ENCODE results near the gene PPOX.

Gene PPOX

GRCh38 chr1:161165742-161166668 lies at the start of gene PPOX:
TSS of gene PPOX (plus strand) at chr1:161166426. CDS start at chr1:161166848, 422 bp downstream.
- peaks cover 20% of the 10 kb centered on the region for H3K4me1 ChIP-seq (ENCODE audit: control insufficient read depth, insufficient read depth, low read length)
- H3K27me3 ChIP-seq (ENCODE audit: control insufficient read depth, insufficient read depth, low read length): no peaks in the 10 kb centered on the region
- peaks cover 7% of the 10 kb centered on the region for H3K36me3 ChIP-seq (ENCODE audit: control insufficient read depth, insufficient read depth, low read length)
- peak within 1 kb of the TSS; percentile 43 for H3K4me3 ChIP-seq (ENCODE audit: low read length)
- H3K9ac ChIP-seq (ENCODE audit: low read length): peak within 1 kb of the TSS; percentile 81
- H3K9me3 ChIP-seq (ENCODE audit: control insufficient read depth, low read length): no peaks in the 10 kb centered on the region

DNA sequence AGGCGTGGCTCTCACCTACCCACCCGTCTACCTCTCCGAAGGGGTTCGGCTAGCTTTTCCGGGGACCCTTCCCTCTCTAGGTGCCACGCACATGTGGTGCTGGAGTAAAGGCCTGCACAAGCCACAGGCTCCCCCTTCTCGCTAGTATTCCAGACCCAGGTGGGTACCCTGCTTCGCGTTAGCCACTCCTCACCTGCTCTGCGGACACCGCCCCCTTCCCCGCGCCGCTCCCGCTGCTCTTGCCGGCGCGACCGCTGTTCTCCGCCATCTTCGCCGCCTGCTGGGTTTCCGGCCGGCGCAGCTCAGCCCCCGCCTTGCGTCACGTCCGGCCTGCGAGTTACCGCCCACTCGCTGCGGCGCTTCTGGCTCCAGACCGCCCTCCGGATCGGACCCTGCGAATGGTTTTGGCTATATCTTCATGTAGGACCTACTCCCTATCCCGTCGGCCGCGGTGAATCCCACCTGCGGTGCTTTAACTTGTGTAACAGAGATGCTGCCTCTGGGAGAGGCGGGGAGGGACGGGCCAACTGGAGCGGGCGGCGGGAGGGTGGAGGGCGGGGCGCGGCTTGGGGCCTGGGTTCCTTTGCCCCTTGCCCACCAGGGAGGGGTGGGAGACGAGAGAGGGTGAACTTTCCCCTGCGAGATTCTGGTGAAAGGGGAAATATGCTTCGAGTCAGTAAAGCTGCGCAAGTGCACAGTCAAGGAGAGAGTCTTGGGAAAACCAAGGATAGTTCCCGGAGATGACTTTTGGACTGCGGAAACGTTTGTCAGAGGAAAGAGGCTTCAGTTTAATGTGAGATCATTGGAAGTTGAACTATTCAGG lies 48.3 kb upstream of the PPOX start, which contains the start of the genes NIT1 and PFDN2:
Gene NIT1 (plus strand): TSS at position 347 of the 823 bp plus-strand sequence. CDS start 72 bp downstream, at position 419.
Gene PFDN2 (minus strand): TSS at position 279 of the 823 bp plus-strand sequence. CDS start 11 bp downstream, at position 268.
- Histone ChIP-seq H3K4me1 (ENCODE audit: control insufficient read depth, insufficient read depth, low read length) (peaks cover 26% of the 10 kb centered on the region), H3K36me3 (ENCODE audit: control insufficient read depth, insufficient read depth, low read length) (no peaks in the 10 kb centered on the region), H3K9me3 (ENCODE audit: control insufficient read depth, low read length) (no peaks in the 10 kb centered on the region)

GRCh38 chr1:161119092-161119903 lies 46.9 kb upstream of the PPOX start:
- peak overlapping the region; percentile 91 for H3K9ac ChIP-seq (ENCODE audit: low read length)
- H3K4me1 ChIP-seq (ENCODE audit: control insufficient read depth, insufficient read depth, low read length): peaks cover 26% of the 10 kb centered on the region
- no peaks in the 10 kb centered on the region for H3K36me3 ChIP-seq (ENCODE audit: control insufficient read depth, insufficient read depth, low read length)

More for the DNA sequence above, 48.3 kb upstream of the PPOX start, which contains the start of the genes NIT1 and PFDN2:
- Histone ChIP-seq H3K27me3 (ENCODE audit: control insufficient read depth, insufficient read depth, low read length) (no peaks in the 10 kb centered on the region), H3K4me3 (ENCODE audit: low read length) (peak within 1 kb of the TSS; percentile 92), H3K9ac (ENCODE audit: low read length) (peak within 1 kb of the TSS; percentile 91)

DNA sequence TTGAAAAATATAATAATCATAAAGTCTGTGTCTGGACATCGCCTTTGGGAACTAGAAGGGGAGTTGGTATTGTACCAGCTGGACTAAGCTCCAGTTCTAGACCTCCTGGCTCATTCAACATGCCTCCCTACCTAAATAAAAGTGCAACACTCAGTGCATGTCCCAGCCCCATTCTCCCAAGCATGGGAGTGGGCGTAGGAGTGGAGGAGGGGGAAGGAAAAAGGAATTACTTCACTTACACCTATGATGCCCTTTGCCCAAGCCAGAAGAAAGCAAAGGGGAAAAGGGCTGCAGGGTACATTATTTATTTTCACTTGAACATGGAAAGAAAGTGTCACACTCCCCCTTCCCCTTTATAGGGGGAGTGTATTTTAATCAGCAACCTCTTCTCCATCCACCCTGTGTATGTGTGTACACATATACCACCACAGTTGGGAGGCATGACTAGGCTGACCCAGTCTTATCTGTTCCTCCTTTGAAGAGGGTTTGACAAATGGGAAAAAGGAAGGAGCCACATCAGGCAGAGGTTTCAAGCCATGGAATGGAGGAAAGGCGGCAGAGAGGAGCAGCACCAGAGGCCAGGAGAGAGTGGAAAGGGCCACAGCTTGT lies 45.1 kb upstream of the PPOX start:
- Histone ChIP-seq H3K9ac (ENCODE audit: low read length) (no peak overlapping the region), H3K4me1 (ENCODE audit: control insufficient read depth, insufficient read depth, low read length) (peaks cover 26% of the 10 kb centered on the region), H3K36me3 (ENCODE audit: control insufficient read depth, insufficient read depth, low read length) (no peaks in the 10 kb centered on the region), H3K4me3 (ENCODE audit: low read length) (no peak overlapping the region), H3K9me3 (ENCODE audit: control insufficient read depth, low read length) (no peaks in the 10 kb centered on the region), H3K27me3 (ENCODE audit: control insufficient read depth, insufficient read depth, low read length) (no peaks in the 10 kb centered on the region)

More at GRCh38 chr1:161119092-161119903, 46.9 kb upstream of the PPOX start:
- H3K9me3 ChIP-seq (ENCODE audit: control insufficient read depth, low read length): no peaks in the 10 kb centered on the region
- peak overlapping the region; percentile 92 for H3K4me3 ChIP-seq (ENCODE audit: low read length)
- no peaks in the 10 kb centered on the region for H3K27me3 ChIP-seq (ENCODE audit: control insufficient read depth, insufficient read depth, low read length)

- Histone ChIP-seq H3K9ac (ENCODE audit: low read length) (no peak overlapping the region), H3K9me3 (ENCODE audit: control insufficient read depth, low read length) (no peaks in the 10 kb centered on the region), H3K4me3 (ENCODE audit: low read length) (no peak overlapping the region), H3K27me3 (ENCODE audit: control insufficient read depth, insufficient read depth, low read length) (no peaks in the 10 kb centered on the region), H3K4me1 (ENCODE audit: control insufficient read depth, insufficient read depth, low read length) (peaks cover 22% of the 10 kb centered on the region), H3K36me3 (ENCODE audit: control insufficient read depth, insufficient read depth, low read length) (no peaks in the 10 kb centered on the region)
Observed at GRCh38 chr1:161121834-161122233, 44.4 kb upstream of the PPOX start.

DNA sequence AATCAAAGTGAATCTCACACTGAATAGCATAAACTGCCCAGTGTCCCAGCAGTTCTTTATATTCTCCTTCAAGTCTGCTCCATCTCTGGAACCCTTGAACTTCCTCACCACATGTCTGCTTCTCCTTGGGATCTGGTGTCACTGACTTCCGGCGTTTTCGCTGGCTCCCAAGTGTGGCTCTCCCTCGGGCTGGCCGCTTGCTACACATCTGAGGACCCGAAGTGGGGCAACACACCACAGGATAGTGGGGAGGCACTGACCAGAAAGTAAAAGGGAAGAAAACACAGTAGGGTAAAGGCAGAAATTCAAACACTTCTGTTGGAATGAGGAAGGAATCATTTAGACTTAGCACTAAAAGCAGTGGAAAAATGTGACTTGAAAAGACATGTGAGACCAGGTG lies 43.3 kb upstream of the PPOX start:
- H3K36me3 ChIP-seq (ENCODE audit: control insufficient read depth, insufficient read depth, low read length): peaks cover 4% of the 10 kb centered on the region
- no peaks in the 10 kb centered on the region for H3K9me3 ChIP-seq (ENCODE audit: control insufficient read depth, low read length)
- H3K4me1 ChIP-seq (ENCODE audit: control insufficient read depth, insufficient read depth, low read length): peaks cover 17% of the 10 kb centered on the region
- no peaks in the 10 kb centered on the region for H3K27me3 ChIP-seq (ENCODE audit: control insufficient read depth, insufficient read depth, low read length)
- no peak overlapping the region for H3K9ac ChIP-seq (ENCODE audit: low read length)
- H3K4me3 ChIP-seq (ENCODE audit: low read length): no peak overlapping the region

- Histone ChIP-seq H3K36me3 (ENCODE audit: control insufficient read depth, insufficient read depth, low read length) (peaks cover 4% of the 10 kb centered on the region), H3K9ac (ENCODE audit: low read length) (no peak overlapping the region), H3K4me1 (ENCODE audit: control insufficient read depth, insufficient read depth, low read length) (no peaks in the 10 kb centered on the region), H3K27me3 (ENCODE audit: control insufficient read depth, insufficient read depth, low read length) (no peaks in the 10 kb centered on the region), H3K9me3 (ENCODE audit: control insufficient read depth, low read length) (no peaks in the 10 kb centered on the region), H3K4me3 (ENCODE audit: low read length) (no peak overlapping the region)
Observed at GRCh38 chr1:161127649-161128048, 38.6 kb upstream of the PPOX start.

GRCh38 chr1:161128591-161129420 lies 37.4 kb upstream of the PPOX start:
- Histone ChIP-seq H3K4me3 (ENCODE audit: low read length) (no peak overlapping the region), H3K4me1 (ENCODE audit: control insufficient read depth, insufficient read depth, low read length) (peaks cover 4% of the 10 kb centered on the region), H3K27me3 (ENCODE audit: control insufficient read depth, insufficient read depth, low read length) (no peaks in the 10 kb centered on the region), H3K36me3 (ENCODE audit: control insufficient read depth, insufficient read depth, low read length) (peaks cover 4% of the 10 kb centered on the region), H3K9ac (ENCODE audit: low read length) (no peak overlapping the region), H3K9me3 (ENCODE audit: control insufficient read depth, low read length) (no peaks in the 10 kb centered on the region)

- H3K4me3 ChIP-seq (ENCODE audit: low read length): no peak overlapping the region
- H3K4me1 ChIP-seq (ENCODE audit: control insufficient read depth, insufficient read depth, low read length): peaks cover 5% of the 10 kb centered on the region
Observed at GRCh38 chr1:161130266-161130665, 36.0 kb upstream of the PPOX start.

DNA sequence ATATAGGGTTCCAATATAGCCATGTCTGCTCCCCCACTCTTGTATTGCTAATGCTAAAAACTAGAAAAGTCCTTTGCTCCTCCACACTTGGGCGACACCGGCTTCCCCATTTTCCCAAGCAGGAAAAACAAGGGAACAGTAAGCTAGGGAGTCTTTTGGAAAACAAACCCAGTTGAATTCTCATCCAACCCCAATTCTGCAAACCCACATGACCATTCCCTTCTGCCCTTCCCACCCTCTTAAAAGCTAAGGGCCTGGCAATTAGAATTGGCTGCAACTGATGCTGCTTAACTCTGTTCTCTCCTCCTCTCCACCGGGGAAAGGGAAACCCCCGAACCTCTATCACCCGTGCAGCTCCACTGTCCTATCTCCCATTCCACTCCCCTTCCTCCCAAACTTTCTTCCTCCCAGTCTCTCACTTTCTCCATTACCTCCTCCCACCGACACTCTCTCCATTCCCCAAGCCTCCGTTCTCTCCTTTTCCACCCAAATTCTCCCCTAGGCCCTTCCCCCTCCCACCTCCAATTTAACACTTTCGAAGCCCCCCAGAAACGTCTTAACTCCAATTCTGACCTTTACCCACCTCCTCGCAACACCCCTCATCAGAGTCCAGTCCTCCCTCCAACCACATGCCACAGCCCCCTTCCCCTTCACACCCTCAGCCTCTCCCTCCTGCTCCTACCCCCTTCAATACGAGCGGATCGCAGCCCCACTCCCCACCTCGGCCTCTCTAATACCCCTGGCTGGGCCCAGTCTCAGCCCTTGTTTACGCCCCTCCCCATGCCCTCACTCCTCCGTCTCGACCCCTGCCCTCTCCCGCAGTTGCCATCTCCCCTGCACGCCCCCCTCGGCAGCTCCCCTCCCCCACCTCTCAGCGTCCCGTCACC lies 34.5 kb upstream of the PPOX start:
- H3K9ac ChIP-seq (ENCODE audit: low read length): peak overlapping the region; percentile 93
- H3K36me3 ChIP-seq (ENCODE audit: control insufficient read depth, insufficient read depth, low read length): peaks cover 4% of the 10 kb centered on the region
- no peaks in the 10 kb centered on the region for H3K27me3 ChIP-seq (ENCODE audit: control insufficient read depth, insufficient read depth, low read length)
- H3K4me3 ChIP-seq (ENCODE audit: low read length): peak overlapping the region; percentile 74
- peaks cover 5% of the 10 kb centered on the region for H3K4me1 ChIP-seq (ENCODE audit: control insufficient read depth, insufficient read depth, low read length)
- no peaks in the 10 kb centered on the region for H3K9me3 ChIP-seq (ENCODE audit: control insufficient read depth, low read length)

More at GRCh38 chr1:161130266-161130665, 36.0 kb upstream of the PPOX start:
- Histone ChIP-seq H3K9ac (ENCODE audit: low read length) (no peak overlapping the region), H3K36me3 (ENCODE audit: control insufficient read depth, insufficient read depth, low read length) (peaks cover 4% of the 10 kb centered on the region), H3K9me3 (ENCODE audit: control insufficient read depth, low read length) (no peaks in the 10 kb centered on the region), H3K27me3 (ENCODE audit: control insufficient read depth, insufficient read depth, low read length) (no peaks in the 10 kb centered on the region)

Data from mucosa of stomach (tissue), 1 donor.